ENCODE data around the gene PARVB. TPM values are rescaled to one million over a fixed set of nuclear protein-coding genes. Genes with fewer than 3 reads are reported as not detected.
A peak's percentile ranks its signal among the peaks of the same experiment; 100 is the strongest.

PARVB gene
- total and polyA plus RNA-seq, 9 donors, result 12.3 to 62.9 (median 39.1) TPM

DNA sequence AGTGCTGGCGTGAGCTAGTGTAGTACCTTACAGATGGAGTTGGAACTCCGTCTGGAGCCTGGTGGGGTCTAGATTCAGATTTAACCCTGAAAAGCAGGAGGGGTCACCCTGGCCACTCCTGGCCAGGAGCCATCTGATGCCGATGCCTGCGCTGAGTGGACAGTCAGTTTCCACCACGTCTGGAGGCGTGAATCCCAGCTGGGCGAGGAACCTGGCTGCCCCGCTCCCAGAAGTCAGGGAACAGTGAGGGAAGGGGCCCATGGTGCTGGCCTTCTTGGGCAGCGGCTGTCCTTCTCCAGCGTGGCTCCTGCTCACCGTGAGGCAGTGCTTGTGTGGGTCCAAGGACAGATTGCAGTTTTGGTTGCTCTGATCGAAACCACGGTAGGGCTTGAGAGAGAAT is 76.3 kb downstream of the PARVB start:
- 90 to 92% (median 91%) methylated on average over 13 of the region's 13 CpGs for WGBS, 3 donors
- H3K27me3 ChIP-seq, result no peaks in the 10 kb centered on the region
- H3K4me3 ChIP-seq, result no peak overlapping the region
- H3K36me3 ChIP-seq, result no peaks in the 10 kb centered on the region
- no peaks in the 10 kb centered on the region for H3K9me3 ChIP-seq
- no peak overlapping the region for H3K27ac ChIP-seq
- DNase-seq, result peak in 2 of 5 donors; percentile 19 to 27
- intact Hi-C loops (cut with DNase I), result no loop called here
- TF ChIP-seq POLR2A (IDR thresholded peaks at IDR 0.05) (no peak), EP300 (IDR thresholded peaks at IDR 0.05) (no peak)
- TF ChIP-seq, protein P1, sequence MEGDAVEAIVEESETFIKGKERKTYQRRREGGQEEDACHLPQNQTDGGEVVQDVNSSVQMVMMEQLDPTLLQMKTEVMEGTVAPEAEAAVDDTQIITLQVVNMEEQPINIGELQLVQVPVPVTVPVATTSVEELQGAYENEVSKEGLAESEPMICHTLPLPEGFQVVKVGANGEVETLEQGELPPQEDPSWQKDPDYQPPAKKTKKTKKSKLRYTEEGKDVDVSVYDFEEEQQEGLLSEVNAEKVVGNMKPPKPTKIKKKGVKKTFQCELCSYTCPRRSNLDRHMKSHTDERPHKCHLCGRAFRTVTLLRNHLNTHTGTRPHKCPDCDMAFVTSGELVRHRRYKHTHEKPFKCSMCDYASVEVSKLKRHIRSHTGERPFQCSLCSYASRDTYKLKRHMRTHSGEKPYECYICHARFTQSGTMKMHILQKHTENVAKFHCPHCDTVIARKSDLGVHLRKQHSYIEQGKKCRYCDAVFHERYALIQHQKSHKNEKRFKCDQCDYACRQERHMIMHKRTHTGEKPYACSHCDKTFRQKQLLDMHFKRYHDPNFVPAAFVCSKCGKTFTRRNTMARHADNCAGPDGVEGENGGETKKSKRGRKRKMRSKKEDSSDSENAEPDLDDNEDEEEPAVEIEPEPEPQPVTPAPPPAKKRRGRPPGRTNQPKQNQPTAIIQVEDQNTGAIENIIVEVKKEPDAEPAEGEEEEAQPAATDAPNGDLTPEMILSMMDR (IDR thresholded peaks at IDR 0.05), result no peak
- H3K4me1 ChIP-seq (ENCODE audit: insufficient read depth), result no peaks in the 10 kb centered on the region

DNA sequence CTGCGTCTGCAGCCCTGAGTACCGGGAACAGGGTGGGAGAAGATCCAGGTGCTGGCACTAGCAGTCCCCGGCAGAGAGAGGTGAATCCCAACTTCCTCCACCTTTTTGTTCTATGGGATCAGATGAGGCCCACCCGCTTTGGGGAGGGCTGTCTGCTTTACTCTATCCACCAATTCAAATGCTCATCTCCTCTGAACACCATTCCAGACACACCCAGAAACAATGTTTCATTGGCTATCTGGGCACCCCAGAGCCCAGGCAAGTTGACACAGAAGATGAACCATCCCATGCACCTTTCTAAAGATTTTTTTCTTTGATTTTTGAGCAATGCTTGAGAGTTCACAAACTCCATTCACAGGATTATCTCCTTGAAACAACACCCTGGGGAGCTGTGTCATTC is 78.0 kb downstream of the PARVB start:
- DNase-seq, result peak in 1 of 5 donors; percentile 7
- TF ChIP-seq POLR2A (IDR thresholded peaks at IDR 0.05), result no peak
- TF ChIP-seq EP300 (IDR thresholded peaks at IDR 0.05), result no peak
- Histone ChIP-seq H3K27ac (no peak overlapping the region), H3K27me3 (no peaks in the 10 kb centered on the region), H3K36me3 (no peaks in the 10 kb centered on the region), H3K4me1 (ENCODE audit: insufficient read depth) (no peaks in the 10 kb centered on the region), H3K4me3 (no peak overlapping the region), H3K9me3 (no peaks in the 10 kb centered on the region)
- intact Hi-C loops (cut with DNase I), result no loop called here
- 97 to 99% (median 98%) methylated on average over 4 of the region's 4 CpGs for whole genome bisulfite sequencing, 3 donors

GRCh38 chr22:44102856-44103255 is 78.8 kb downstream of the PARVB start:
- DNase-seq, result peak in 2 of 5 donors; percentile 4 to 13
- TF ChIP-seq POLR2A (IDR thresholded peaks at IDR 0.05), result no peak
- TF ChIP-seq, protein P1 (IDR thresholded peaks at IDR 0.05), result no peak
- no peak for TF ChIP-seq EP300 (IDR thresholded peaks at IDR 0.05)

GRCh38 chr22:44103735-44104480 is 79.8 kb downstream of the PARVB start:
- WGBS, 3 donors, result 87 to 92% (median 90%) methylated on average over 13 of the region's 13 CpGs
- intact Hi-C loops (cut with DNase I), result no loop called here
- Histone ChIP-seq H3K27ac (no peak overlapping the region), H3K36me3 (no peaks in the 10 kb centered on the region), H3K4me1 (ENCODE audit: insufficient read depth) (no peaks in the 10 kb centered on the region), H3K9me3 (no peaks in the 10 kb centered on the region), H3K27me3 (no peaks in the 10 kb centered on the region), H3K4me3 (no peak overlapping the region)
- peak in 2 of 5 donors; percentile 4 to 16 for DNase-seq
- TF ChIP-seq EP300 (IDR thresholded peaks at IDR 0.05), result no peak
- TF ChIP-seq, protein P1 (IDR thresholded peaks at IDR 0.05), result no peak
- no peak for TF ChIP-seq POLR2A (IDR thresholded peaks at IDR 0.05)

More at GRCh38 chr22:44102856-44103255, 78.8 kb downstream of the PARVB start:
- Histone ChIP-seq H3K4me3 (no peak overlapping the region), H3K9me3 (no peaks in the 10 kb centered on the region), H3K27ac (no peak overlapping the region), H3K27me3 (no peaks in the 10 kb centered on the region), H3K4me1 (ENCODE audit: insufficient read depth) (no peaks in the 10 kb centered on the region), H3K36me3 (no peaks in the 10 kb centered on the region)
- WGBS, 3 donors, result 93 to 97% (median 95%) methylated on average over 3 of the region's 3 CpGs
- intact Hi-C loops (cut with DNase I), result no loop called here

- H3K36me3 ChIP-seq, result no peaks in the 10 kb centered on the region
- H3K4me1 ChIP-seq (ENCODE audit: insufficient read depth), result no peaks in the 10 kb centered on the region
- H3K27ac ChIP-seq, result no peak overlapping the region
- intact Hi-C loops (cut with DNase I), result no loop called here
- 85 to 94% (median 93%) methylated on average over 6 of the region's 6 CpGs for WGBS, 3 donors
- TF ChIP-seq POLR2A (IDR thresholded peaks at IDR 0.05) (no peak), EP300 (IDR thresholded peaks at IDR 0.05) (no peak)
- TF ChIP-seq, protein P1 (IDR thresholded peaks at IDR 0.05), result no peak
- no peaks in the 10 kb centered on the region for H3K9me3 ChIP-seq
- H3K4me3 ChIP-seq, result no peak overlapping the region
- no peaks in the 10 kb centered on the region for H3K27me3 ChIP-seq
- DNase-seq, result peak in 1 of 5 donors; percentile 3
Observed at GRCh38 chr22:44107340-44107739, 83.2 kb downstream of the PARVB start.
